HCT116 (cell line): Measurements from ENCODE around the gene MTX2. TPM values are rescaled to one million over a fixed set of nuclear protein-coding genes. Genes with fewer than 3 reads are reported as not detected.

Source experiments
- ATAC-seq: fragments of 200-7000 bp; cut with Tn5 transposase; 2 replicates; pipeline ENCODE4 v1.9.1; 2020; ENCODE audit warnings: mild to moderate bottlenecking, moderate library complexity
- BruUV-seq: library from RNA; stranded (reverse); fragments of 400-500 nt; replicated peaks from 2 replicates; lab custom pipeline; 2021; lab: Mats Ljungman, UMichigan
- CTCF ChIA-PET: fragments of 300-600 bp; sonication (Branson Sonifier 250); formaldehyde crosslinking; loops from one replicate; lab custom pipeline; 2021; ENCODE audit warnings: antibody characterized with exemption; lab: Charles Lee
- POLR2A ChIA-PET: fragments of 300-600, 350-600 bp; sonication (Branson Sonifier 250); formaldehyde crosslinking; loops from one replicate; lab custom pipeline; 2021; ENCODE audit warnings: antibody characterized with exemption; lab: Charles Lee
- RAD21 ChIA-PET, 2 experiments: fragments of 300-600 bp; sonication (Branson Sonifier 250); formaldehyde crosslinking; loops; one replicate each; lab custom pipeline; 2023; ENCODE audit warnings: low total read pairs in 2 of 2; ENCODE audit not compliant: uncharacterized antibody in 2 of 2, unreplicated experiment in 2 of 2, low non-redundant PET in 1 of 2; lab: Charles Lee
- DNase-seq: peaks from one replicate; pipeline ENCODE4 v3.0.0-alpha.2; 2010; ENCODE audit warnings: low read depth, low spot score
- H2AFZ ChIP-seq: fragments of 200-600 bp; shearing (Covaris generic), sonication (generic); 2 replicates; pipeline ENCODE4 v1.6.1; 2017; ENCODE audit warnings: low read depth, mixed run types, mixed read lengths, antibody characterized with exemption, low read length; ENCODE audit not compliant: poor library complexity, severe bottlenecking
- H3K27ac ChIP-seq: 2 replicates; pipeline ENCODE4 v1.5.1; 2012; ENCODE audit warnings: low read depth, low read length
- H3K27me3 ChIP-seq: fragments of 200-600 bp; sonication (generic); 2 replicates; pipeline ENCODE4 v1.6.1; 2016; ENCODE audit warnings: mixed run types, low read length, mixed read lengths; ENCODE audit not compliant: insufficient read depth
- H3K36me3 ChIP-seq, 2 experiments: fragments of 200-500 bp in 1 of 2; fragments of 200-600 bp in 1 of 2; sonication (Bioruptor generic) in 1 of 2; sonication (generic) in 1 of 2; 2 replicates each; pipeline versions ENCODE4 v1.5.1 to v1.6.1; 2014 to 2016; ENCODE audit warnings: low read length in 2 of 2, inconsistent platforms in 1 of 2, mixed read lengths in 1 of 2, mixed run types in 1 of 2; ENCODE audit not compliant: insufficient read depth in 2 of 2, control insufficient read depth in 1 of 2
- H3K4me1 ChIP-seq, 2 experiments: fragments of 200-600 bp in 1 of 2; sonication (generic) in 1 of 2; 2 replicates each; pipeline versions ENCODE4 v1.5.1 to v1.6.1; 2012 to 2017; ENCODE audit warnings: low read length in 2 of 2, inconsistent platforms in 1 of 2, mild to moderate bottlenecking in 1 of 2, mixed read lengths in 1 of 2, mixed run types in 1 of 2, moderate library complexity in 1 of 2; ENCODE audit not compliant: insufficient read depth in 2 of 2, control insufficient read depth in 1 of 2
- H3K4me2 ChIP-seq: fragments of 200-600 bp; sonication (generic); 2 replicates; pipeline ENCODE4 v1.6.1; 2017; ENCODE audit warnings: mixed run types, low read length, mixed read lengths
- H3K4me3 ChIP-seq, 2 experiments: fragments of 200-600 bp in 1 of 2; sonication (generic) in 1 of 2; replicated peaks in 1 of 2; 2 replicates each; pipeline ENCODE4 v1.5.1; 2011 to 2016; ENCODE audit warnings: low read length in 2 of 2, control low read depth in 1 of 2, low read depth in 1 of 2, mild to moderate bottlenecking in 1 of 2, mixed read lengths in 1 of 2, mixed run types in 1 of 2
- H3K79me2 ChIP-seq: fragments of 200-600 bp; sonication (generic); 2 replicates; pipeline ENCODE4 v1.6.1; 2017; ENCODE audit warnings: mild to moderate bottlenecking, mixed run types, low read length, moderate library complexity, mixed read lengths; ENCODE audit not compliant: insufficient read depth
- H3K9ac ChIP-seq: fragments of 200-600 bp; sonication (generic); 2 replicates; pipeline ENCODE4 v1.6.1; 2016; ENCODE audit warnings: low read length, mixed read lengths
- H3K9me2 ChIP-seq: fragments of 200-600 bp; sonication (generic), shearing (Covaris generic); 2 replicates; pipeline ENCODE4 v1.6.1; 2017; ENCODE audit warnings: mixed run types, mild to moderate bottlenecking, moderate library complexity; ENCODE audit not compliant: insufficient read depth
- H3K9me3 ChIP-seq, 2 experiments: fragments of 200-500 bp in 1 of 2; fragments of 200-600 bp in 1 of 2; sonication (Bioruptor generic) in 1 of 2; sonication (generic) in 1 of 2; 2 replicates each; pipeline ENCODE4 v1.6.1; 2014 to 2017; ENCODE audit warnings: low read length in 2 of 2, mixed read lengths in 2 of 2, inconsistent platforms in 1 of 2, low read depth in 1 of 2, mild to moderate bottlenecking in 1 of 2, mixed run types in 1 of 2, moderate library complexity in 1 of 2; ENCODE audit not compliant: control insufficient read depth in 1 of 2, insufficient read depth in 1 of 2
- H4K20me1 ChIP-seq: fragments of 200-600 bp; sonication (generic), shearing (Covaris generic); 2 replicates; pipeline ENCODE4 v1.6.1; 2017; ENCODE audit warnings: mixed run types, mild to moderate bottlenecking, moderate library complexity; ENCODE audit not compliant: insufficient read depth
- EZH2 ChIP-seq: fragments of 200-600 bp; sonication (generic); IDR thresholded peaks from 2 replicates; pipeline ENCODE4 v1.6.1; 2017; ENCODE audit warnings: antibody characterized with exemption, mixed run types
- FOSL1 ChIP-seq: IDR thresholded peaks from 2 replicates; pipeline ENCODE4 v1.6.1; 2012; ENCODE audit warnings: low read depth
- intact Hi-C: fragments of 100-400 bp; cut with micrococcal nuclease; formaldehyde crosslinking; loops from 2 replicates; pipeline ENCODE4 v1.10.0; 2022
- total RNA-seq: library from RNA; stranded (reverse); gene quantifications from one replicate; pipeline ENCODE4 v1.2.1, GENCODE V29; 2021; ENCODE audit not compliant: unreplicated experiment
- TF ChIP-seq, protein P1 (sequence below): IDR thresholded peaks from 2 replicates; pipeline ENCODE4 v1.6.1; 2012; ENCODE audit warnings: low read depth
- TF ChIP-seq, protein P2 (sequence below), 3 experiments: fragments of 200-600 bp in 1 of 3; sonication (generic) in 1 of 3; IDR thresholded peaks in 2 of 3; conservative IDR thresholded peaks in 1 of 3; 2 replicates each; pipeline ENCODE4 v1.5.1; 2012 to 2017; ENCODE audit warnings: low read depth in 2 of 3, low read length in 2 of 3, antibody characterized with exemption in 1 of 3, borderline replicate concordance in 1 of 3, control low read depth in 1 of 3, mild to moderate bottlenecking in 1 of 3, mixed read lengths in 1 of 3, mixed run types in 1 of 3, moderate library complexity in 1 of 3; ENCODE audit not compliant: insufficient read depth in 1 of 3

MTX2 gene
- total RNA-seq, 1 experiment from 2014 or later, result 38.9 TPM

DNA sequence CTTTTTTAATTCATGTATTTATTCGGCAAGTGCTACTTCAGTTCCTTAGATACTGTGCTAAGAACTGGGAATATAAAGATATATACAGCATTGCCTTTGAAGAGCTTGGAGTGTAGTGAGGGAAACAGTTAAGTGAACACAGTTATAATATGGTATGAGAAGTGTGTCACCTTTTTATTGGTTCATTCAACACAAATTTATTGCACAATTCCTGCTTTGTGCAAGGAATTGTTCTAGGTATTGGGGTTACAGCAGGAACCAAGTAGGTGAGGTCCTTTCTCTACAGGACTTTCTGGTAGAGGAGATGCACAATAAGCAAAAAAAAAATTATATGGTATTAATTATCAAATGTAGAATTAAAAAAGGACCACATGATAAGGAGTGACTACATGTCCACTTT is 65.5 kb downstream of the MTX2 start:
- Histone ChIP-seq H3K9me3 (no peaks in the 10 kb centered on the region), H3K4me3 (no peak overlapping the region), H3K27me3 (no peaks in the 10 kb centered on the region), H3K4me1 (no peaks in the 10 kb centered on the region), H4K20me1 (no peaks in the 10 kb centered on the region), H3K27ac (no peak overlapping the region), H3K4me2 (no peak overlapping the region), H3K36me3 (peaks cover 0 to 1% of the 10 kb centered on the region in 2 experiments; a peak in 2 of 4 replicates), H2AFZ (no peak overlapping the region), H3K9ac (no peak overlapping the region), H3K79me2 (no peaks in the 10 kb centered on the region), H3K9me2 (0 out of 2 replicates have a peak, but pooled peaks cover 3% of the 10 kb centered on the region)
- DNase-seq, result no peak
- no TSS peak for BruUV-seq
- ChIA-PET RAD21 (no interaction called here), POLR2A (no interaction called here), CTCF (no interaction called here)
- no peak for ATAC-seq
- intact Hi-C loops, result no loop called here
- TF ChIP-seq, protein P1, sequence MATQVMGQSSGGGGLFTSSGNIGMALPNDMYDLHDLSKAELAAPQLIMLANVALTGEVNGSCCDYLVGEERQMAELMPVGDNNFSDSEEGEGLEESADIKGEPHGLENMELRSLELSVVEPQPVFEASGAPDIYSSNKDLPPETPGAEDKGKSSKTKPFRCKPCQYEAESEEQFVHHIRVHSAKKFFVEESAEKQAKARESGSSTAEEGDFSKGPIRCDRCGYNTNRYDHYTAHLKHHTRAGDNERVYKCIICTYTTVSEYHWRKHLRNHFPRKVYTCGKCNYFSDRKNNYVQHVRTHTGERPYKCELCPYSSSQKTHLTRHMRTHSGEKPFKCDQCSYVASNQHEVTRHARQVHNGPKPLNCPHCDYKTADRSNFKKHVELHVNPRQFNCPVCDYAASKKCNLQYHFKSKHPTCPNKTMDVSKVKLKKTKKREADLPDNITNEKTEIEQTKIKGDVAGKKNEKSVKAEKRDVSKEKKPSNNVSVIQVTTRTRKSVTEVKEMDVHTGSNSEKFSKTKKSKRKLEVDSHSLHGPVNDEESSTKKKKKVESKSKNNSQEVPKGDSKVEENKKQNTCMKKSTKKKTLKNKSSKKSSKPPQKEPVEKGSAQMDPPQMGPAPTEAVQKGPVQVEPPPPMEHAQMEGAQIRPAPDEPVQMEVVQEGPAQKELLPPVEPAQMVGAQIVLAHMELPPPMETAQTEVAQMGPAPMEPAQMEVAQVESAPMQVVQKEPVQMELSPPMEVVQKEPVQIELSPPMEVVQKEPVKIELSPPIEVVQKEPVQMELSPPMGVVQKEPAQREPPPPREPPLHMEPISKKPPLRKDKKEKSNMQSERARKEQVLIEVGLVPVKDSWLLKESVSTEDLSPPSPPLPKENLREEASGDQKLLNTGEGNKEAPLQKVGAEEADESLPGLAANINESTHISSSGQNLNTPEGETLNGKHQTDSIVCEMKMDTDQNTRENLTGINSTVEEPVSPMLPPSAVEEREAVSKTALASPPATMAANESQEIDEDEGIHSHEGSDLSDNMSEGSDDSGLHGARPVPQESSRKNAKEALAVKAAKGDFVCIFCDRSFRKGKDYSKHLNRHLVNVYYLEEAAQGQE, result no peak
- TF ChIP-seq, protein P2, sequence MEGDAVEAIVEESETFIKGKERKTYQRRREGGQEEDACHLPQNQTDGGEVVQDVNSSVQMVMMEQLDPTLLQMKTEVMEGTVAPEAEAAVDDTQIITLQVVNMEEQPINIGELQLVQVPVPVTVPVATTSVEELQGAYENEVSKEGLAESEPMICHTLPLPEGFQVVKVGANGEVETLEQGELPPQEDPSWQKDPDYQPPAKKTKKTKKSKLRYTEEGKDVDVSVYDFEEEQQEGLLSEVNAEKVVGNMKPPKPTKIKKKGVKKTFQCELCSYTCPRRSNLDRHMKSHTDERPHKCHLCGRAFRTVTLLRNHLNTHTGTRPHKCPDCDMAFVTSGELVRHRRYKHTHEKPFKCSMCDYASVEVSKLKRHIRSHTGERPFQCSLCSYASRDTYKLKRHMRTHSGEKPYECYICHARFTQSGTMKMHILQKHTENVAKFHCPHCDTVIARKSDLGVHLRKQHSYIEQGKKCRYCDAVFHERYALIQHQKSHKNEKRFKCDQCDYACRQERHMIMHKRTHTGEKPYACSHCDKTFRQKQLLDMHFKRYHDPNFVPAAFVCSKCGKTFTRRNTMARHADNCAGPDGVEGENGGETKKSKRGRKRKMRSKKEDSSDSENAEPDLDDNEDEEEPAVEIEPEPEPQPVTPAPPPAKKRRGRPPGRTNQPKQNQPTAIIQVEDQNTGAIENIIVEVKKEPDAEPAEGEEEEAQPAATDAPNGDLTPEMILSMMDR (IDR thresholded peaks at IDR 0.05 in 2 of 3, conservative IDR thresholded peaks at IDR 0.05 in 1 of 3; ENCODE audit: borderline replicate concordance in 1 of 3, insufficient read depth in 1 of 3, low read depth in 2 of 3, low read length in 2 of 3), result no peak
- TF ChIP-seq FOSL1, result no peak
- TF ChIP-seq EZH2, result no peak
